ENCODE results near the gene MCCC1. TPM values are rescaled to one million over a fixed set of nuclear protein-coding genes. Genes with fewer than 3 reads are reported as not detected.

MCCC1 gene
- total and polyA plus RNA-seq, 2 of the 4 experiments (the other 2 are of a cell fraction): 14.2 to 17.9 TPM

GRCh38 chr3:183094711-183095110, 4.6 kb downstream of the MCCC1 start:
- no peak overlapping the region for H2AK9ac ChIP-seq (replicated peaks; ENCODE audit: low read depth, low read length, poor library complexity)
- H3K4me2 ChIP-seq (ENCODE audit: low read depth, low read length): no peak overlapping the region
- CTCF ChIA-PET: no interaction called here
- in situ Hi-C loops (cut with MboI; ENCODE audit: low sequenced_read_pairs) (no loop called here), dilution Hi-C loops (cut with HindIII; ENCODE audit: low sequenced_read_pairs, unreplicated experiment) (no loop called here), intact Hi-C loops (cut with micrococcal nuclease) (loop anchor here (5.0 to 10.0 kb wide), 3 partner anchors 112 to 280 kb away; partner anchors contain the start of gene DCUN1D1)
- POLR2A ChIA-PET (ENCODE audit: unreplicated experiment): no interaction called here
- H3K4ac ChIP-seq (ENCODE audit: low read depth, low read length): no peak overlapping the region
- BruUV-seq (replicated peaks): no TSS peak
- no peak overlapping the region for H2BK20ac ChIP-seq (ENCODE audit: low read depth, low read length)
- H2BK120ac ChIP-seq (ENCODE audit: low read depth, low read length): no peak overlapping the region
- no peaks in the 10 kb centered on the region for H3K27me3 ChIP-seq (ENCODE audit: control insufficient read depth, insufficient read depth, low read length)
- no peak overlapping the region for H2AK5ac ChIP-seq (ENCODE audit: low read depth, low read length)
- no peaks in the 10 kb centered on the region for H4K20me1 ChIP-seq (ENCODE audit: insufficient read depth, low read length)
- ATAC-seq (ENCODE audit: low read depth): no peak
- H4K8ac ChIP-seq (ENCODE audit: low read depth in 2 of 2, low read length in 2 of 2): no peak overlapping the region
- H3K9me1 ChIP-seq (ENCODE audit: insufficient read depth, low read length): no peaks in the 10 kb centered on the region
- no peak overlapping the region for H3K18ac ChIP-seq (ENCODE audit: low read depth, low read length)
- H3K23ac ChIP-seq (ENCODE audit: low read depth, low read length): no peak overlapping the region
- H3K36me3 ChIP-seq (ENCODE audit: control insufficient read depth, insufficient read depth, low read length): peaks cover 17% of the 10 kb centered on the region
- H4K5ac ChIP-seq (ENCODE audit: low read depth, low read length): no peak overlapping the region
- TF ChIP-seq NFE2L2 (IDR thresholded peaks at IDR 0.05; ENCODE audit: low read depth, low read length): no peak
- no peak for TF ChIP-seq MXI1 (IDR thresholded peaks at IDR 0.05; ENCODE audit: borderline replicate concordance, low read depth, low read length)
- TF ChIP-seq CHD1 (IDR thresholded peaks at IDR 0.05; ENCODE audit: low read depth, low read length): no peak
- TF ChIP-seq USF2 (IDR thresholded peaks at IDR 0.05; ENCODE audit: low read depth, low read length): no peak
- no peak for TF ChIP-seq POLR2A (IDR thresholded peaks at IDR 0.05; ENCODE audit: low read depth, low read length)
- TF ChIP-seq RFX5 (IDR thresholded peaks at IDR 0.05; ENCODE audit: low read depth, low read length): no peak
- no peak for TF ChIP-seq SMC3 (IDR thresholded peaks at IDR 0.05; ENCODE audit: low read depth, low read length)
- no peak for TF ChIP-seq FOS (IDR thresholded peaks at IDR 0.05; ENCODE audit: low read depth, low read length)
- no peak for TF ChIP-seq MAZ (IDR thresholded peaks at IDR 0.05; ENCODE audit: borderline replicate concordance, low read depth, low read length)
- no peak for TF ChIP-seq MAFK (IDR thresholded peaks at IDR 0.05; ENCODE audit: low read depth, low read length)
- TF ChIP-seq CTCF (conservative IDR thresholded peaks at IDR 0.05; ENCODE audit: low read depth, low read length): no peak
- TF ChIP-seq BHLHE40 (IDR thresholded peaks at IDR 0.05; ENCODE audit: low read depth, low read length): no peak
- TF ChIP-seq RAD21 (IDR thresholded peaks at IDR 0.05; ENCODE audit: low read length): no peak
- no peak for TF ChIP-seq CEBPB (IDR thresholded peaks at IDR 0.05; ENCODE audit: low read depth, low read length)
- no peak for TF ChIP-seq ELK1 (IDR thresholded peaks at IDR 0.05; ENCODE audit: borderline replicate concordance, low read depth, low read length)
- no peak for TF ChIP-seq RCOR1 (IDR thresholded peaks at IDR 0.05; ENCODE audit: insufficient replicate concordance, low read length)
- no peaks in the 10 kb centered on the region for H3K9me3 ChIP-seq (ENCODE audit: control insufficient read depth, insufficient read depth, low read length)
- H3K4me1 ChIP-seq (ENCODE audit: control insufficient read depth, insufficient read depth, low read length): no peaks in the 10 kb centered on the region
- no peak overlapping the region for H3K56ac ChIP-seq (ENCODE audit: extremely low read depth, insufficient read depth, low read length)
- no peak for DNase-seq
- H3K4me3 ChIP-seq (ENCODE audit: insufficient read depth, low read depth, low read length): no peak overlapping the region
- no peak overlapping the region for H2BK15ac ChIP-seq (ENCODE audit: low read depth, low read length)
- no peak overlapping the region for H3K9ac ChIP-seq (ENCODE audit: low read depth, low read length)
- no peak overlapping the region for H3K27ac ChIP-seq (ENCODE audit: insufficient read depth, low read length)
- H4K91ac ChIP-seq (ENCODE audit: insufficient read depth, low read depth, low read length): no peak overlapping the region
- H3K79me1 ChIP-seq (ENCODE audit: low read depth in 1 of 2, low read length in 2 of 2): peaks cover 12 to 18% of the 10 kb centered on the region in 2 experiments; a peak in 3 of 4 replicates
- no CpG with 5 or more reads among the region's 4 CpGs for WGBS, 2 experiments (ENCODE audit: extremely low coverage in 2 of 2, insufficient read length in 1 of 2)
- H3K14ac ChIP-seq (replicated peaks; ENCODE audit: low read depth, low read length): no peak overlapping the region
- H2AFZ ChIP-seq (replicated peaks; ENCODE audit: low read length, poor library complexity): no peak overlapping the region
- no peak overlapping the region for H2BK5ac ChIP-seq (ENCODE audit: low read depth, low read length, poor library complexity, severe bottlenecking)
